BLaER1 treated with 17β-estradiol and CSF1 and Interleukin-3, amounts not matched to agents 10 nM and 100 nM (cell line): ENCODE results near the gene GALNT9.

ENCODE experiments used
- H3K27ac ChIP-seq, 11 experiments: shearing (Covaris generic); formaldehyde crosslinking; 2 replicates each; pipeline ENCODE4 v1.8.1; 2022
- H3K27me3 ChIP-seq, 11 experiments: shearing (Covaris generic); formaldehyde crosslinking; 2 replicates each; pipeline ENCODE4 v1.8.1; 2022
- H3K36me3 ChIP-seq, 11 experiments: shearing (Covaris generic); formaldehyde crosslinking; 2 replicates each; pipeline ENCODE4 v1.8.1; 2022
- H3K4me1 ChIP-seq, 10 experiments: shearing (Covaris generic); formaldehyde crosslinking; 2 replicates each; pipeline ENCODE4 v1.8.1; 2022
- H3K4me2 ChIP-seq, 11 experiments: shearing (Covaris generic); formaldehyde crosslinking; 2 replicates each; pipeline ENCODE4 v1.8.1; 2022
- H3K4me3 ChIP-seq, 10 experiments: shearing (Covaris generic); formaldehyde crosslinking; 2 replicates each; pipeline ENCODE4 v1.8.1; 2022
- H3K9ac ChIP-seq, 11 experiments: shearing (Covaris generic); formaldehyde crosslinking; 2 replicates each; pipeline ENCODE4 v1.8.1; 2022
- H3K9me3 ChIP-seq, 11 experiments: shearing (Covaris generic); formaldehyde crosslinking; replicated peaks in 1 of 11; 2 replicates each; pipeline ENCODE4 v1.8.1; 2022
- H4K20me1 ChIP-seq, 11 experiments: shearing (Covaris generic); formaldehyde crosslinking; 2 replicates each; pipeline ENCODE4 v1.8.1; 2022
- Cebpa-rat ChIP-seq, 11 experiments: shearing (Covaris generic); IDR thresholded peaks; 2 replicates each; pipeline ENCODE4 v1.8.1; 2022

The GALNT9 gene

GRCh38 chr12:132251741-132252490 is 77.5 kb downstream of the GALNT9 start:
- no peaks in the 10 kb centered on the region for H3K27me3 ChIP-seq
- H3K9me3 ChIP-seq, result no peaks in the 10 kb centered on the region
- H3K36me3 ChIP-seq, result no peaks in the 10 kb centered on the region
- no peak overlapping the region for H3K27ac ChIP-seq
- no peaks in the 10 kb centered on the region; a peak in 1 of 22 replicates for H4K20me1 ChIP-seq
- no peak overlapping the region for H3K9ac ChIP-seq
- no peak for TF ChIP-seq Cebpa-rat (IDR thresholded peaks at IDR 0.05)
- no peak overlapping the region for H3K4me3 ChIP-seq
- H3K4me2 ChIP-seq, result 0 out of 22 replicates have a peak overlapping the region, but pooled peaks of 1 of the 11 experiments have one; percentile 11
- H3K4me1 ChIP-seq, result peaks cover 29 to 35% (median 30%) of the 10 kb centered on the region in 10 experiments

- H3K4me3 ChIP-seq, result no peak overlapping the region
- H3K36me3 ChIP-seq, result no peaks in the 10 kb centered on the region
- no peaks in the 10 kb centered on the region; a peak in 1 of 22 replicates for H3K27me3 ChIP-seq
- no peak for TF ChIP-seq Cebpa-rat (IDR thresholded peaks at IDR 0.05)
- no peak overlapping the region for H3K4me2 ChIP-seq
- H3K9me3 ChIP-seq, result no peaks in the 10 kb centered on the region
- H4K20me1 ChIP-seq, result no peaks in the 10 kb centered on the region; a peak in 1 of 22 replicates
- H3K27ac ChIP-seq, result no peak overlapping the region
- H3K9ac ChIP-seq, result no peak overlapping the region
- H3K4me1 ChIP-seq, result peaks cover 30 to 42% (median 34%) of the 10 kb centered on the region in 10 experiments
Measured at GRCh38 chr12:132251310-132251709, 78.1 kb downstream of the GALNT9 start.

GRCh38 chr12:132250707-132251106 is 78.7 kb downstream of the GALNT9 start:
- Histone ChIP-seq H4K20me1 (no peaks in the 10 kb centered on the region), H3K27ac (no peak overlapping the region), H3K4me2 (no peak overlapping the region), H3K27me3 (peaks cover 0 to 5% (median 0%) of the 10 kb centered on the region in 11 experiments; a peak in 3 of 22 replicates), H3K36me3 (no peaks in the 10 kb centered on the region), H3K4me3 (no peak overlapping the region), H3K9me3 (no peaks in the 10 kb centered on the region), H3K9ac (no peak overlapping the region), H3K4me1 (peaks cover 31 to 48% (median 40%) of the 10 kb centered on the region in 10 experiments)
- TF ChIP-seq Cebpa-rat (IDR thresholded peaks at IDR 0.05), result no peak

GRCh38 chr12:132249689-132250478 is 79.5 kb downstream of the GALNT9 start:
- Histone ChIP-seq H4K20me1 (no peaks in the 10 kb centered on the region), H3K27ac (no peak overlapping the region), H3K4me1 (peaks cover 31 to 56% (median 48%) of the 10 kb centered on the region in 10 experiments), H3K4me3 (no peak overlapping the region), H3K36me3 (no peaks in the 10 kb centered on the region), H3K9ac (no peak overlapping the region), H3K27me3 (peaks cover 0 to 13% (median 0%) of the 10 kb centered on the region in 11 experiments; a peak in 3 of 22 replicates), H3K4me2 (peak overlapping the region; percentile 54 to 82 (median 70); a peak in 16 of 22 replicates), H3K9me3 (no peaks in the 10 kb centered on the region)
- TF ChIP-seq Cebpa-rat (IDR thresholded peaks at IDR 0.05), result no peak

GRCh38 chr12:132248453-132249167 is 80.8 kb downstream of the GALNT9 start:
- TF ChIP-seq Cebpa-rat (IDR thresholded peaks at IDR 0.05), result no peak
- Histone ChIP-seq H3K9ac (peak overlapping the region in 3 of 11 experiments; percentile 2 to 23 (median 5); a peak in 1 of 22 replicates), H3K9me3 (no peaks in the 10 kb centered on the region), H3K4me2 (peak overlapping the region; percentile 54 to 82 (median 70)), H3K4me3 (no peak overlapping the region), H4K20me1 (peaks cover 0 to 4% (median 2%) of the 10 kb centered on the region in 11 experiments; a peak in 11 of 22 replicates), H3K36me3 (no peaks in the 10 kb centered on the region), H3K27me3 (peaks cover 0 to 14% (median 0%) of the 10 kb centered on the region in 11 experiments; a peak in 3 of 22 replicates), H3K27ac (peak overlapping the region in 1 of 11 experiments; percentile 12; a peak in 2 of 22 replicates), H3K4me1 (peaks cover 33 to 62% (median 55%) of the 10 kb centered on the region in 10 experiments)

GRCh38 chr12:132247718-132248452 is 81.5 kb downstream of the GALNT9 start:
- Histone ChIP-seq H3K27ac (no peak overlapping the region), H3K9me3 (no peaks in the 10 kb centered on the region)

GRCh38 chr12:132246997-132247717 is 82.2 kb downstream of the GALNT9 start:
- H3K27ac ChIP-seq, result no peak overlapping the region
- H3K4me3 ChIP-seq, result no peak overlapping the region
- H3K4me1 ChIP-seq, result peaks cover 33 to 69% (median 61%) of the 10 kb centered on the region in 10 experiments
- peaks cover 0 to 14% (median 0%) of the 10 kb centered on the region in 11 experiments; a peak in 3 of 22 replicates for H3K27me3 ChIP-seq
- H3K36me3 ChIP-seq, result no peaks in the 10 kb centered on the region
- TF ChIP-seq Cebpa-rat (IDR thresholded peaks at IDR 0.05), result no peak
- H4K20me1 ChIP-seq, result peaks cover 0 to 10% (median 7%) of the 10 kb centered on the region in 11 experiments; a peak in 12 of 22 replicates
- H3K9me3 ChIP-seq, result no peaks in the 10 kb centered on the region
- H3K4me2 ChIP-seq, result peak overlapping the region in 10 of 11 experiments; percentile 54 to 82 (median 70); a peak in 15 of 22 replicates
- peak overlapping the region in 1 of 11 experiments; percentile 31; a peak in 2 of 22 replicates for H3K9ac ChIP-seq

More at GRCh38 chr12:132247718-132248452, 81.5 kb downstream of the GALNT9 start:
- H3K27me3 ChIP-seq, result peaks cover 0 to 14% (median 0%) of the 10 kb centered on the region in 11 experiments; a peak in 3 of 22 replicates
- peak overlapping the region; percentile 54 to 82 (median 70) for H3K4me2 ChIP-seq
- peaks cover 39 to 69% (median 61%) of the 10 kb centered on the region in 10 experiments for H3K4me1 ChIP-seq
- peak overlapping the region in 1 of 11 experiments; percentile 23; a peak in 1 of 22 replicates for H3K9ac ChIP-seq
- no peak for TF ChIP-seq Cebpa-rat (IDR thresholded peaks at IDR 0.05)
- no peak overlapping the region for H3K4me3 ChIP-seq
- H4K20me1 ChIP-seq, result peaks cover 0 to 10% (median 7%) of the 10 kb centered on the region in 11 experiments; a peak in 12 of 22 replicates
- no peaks in the 10 kb centered on the region for H3K36me3 ChIP-seq
